B cell (primary cell): ENCODE measurements around the gene OR1K1. TPM values are rescaled to one million over a fixed set of nuclear protein-coding genes. Genes with fewer than 3 reads are reported as not detected.

ENCODE experiments used
- ATAC-seq: fragments of 200-7000 bp; cut with Tn5 transposase; one replicate; pipeline ENCODE4 v1.10.0; 2021; ENCODE audit warnings: low read depth, mild to moderate bottlenecking, moderate number of reproducible peaks, moderate library complexity
- CTCF ChIA-PET: fragments of 350-600 bp; sonication (Branson Sonifier 250); formaldehyde crosslinking; loops from one replicate; lab custom pipeline; 2021; ENCODE audit warnings: antibody characterized with exemption, inconsistent platforms; lab: Charles Lee
- POLR2A ChIA-PET: fragments of 350-600 bp; sonication (Branson Sonifier 250); formaldehyde crosslinking; loops from one replicate; lab custom pipeline; 2021; ENCODE audit warnings: antibody characterized with exemption; lab: Charles Lee
- DNase-seq: peaks from one replicate; pipeline ENCODE4 v3.0.0; 2013
- H2AFZ ChIP-seq: 2 replicates; pipeline ENCODE4 v1.6.1; 2012; ENCODE audit warnings: mild to moderate bottlenecking, low read depth, low read length; ENCODE audit not compliant: insufficient read depth, poor library complexity, severe bottlenecking
- H3K27ac ChIP-seq, 2 donors: 1 replicate in 1 of 2; 2 replicates in 1 of 2; pipeline ENCODE4 v1.5.1; 2012 to 2013; ENCODE audit warnings: low read length in 2 of 2, mild to moderate bottlenecking in 2 of 2, moderate library complexity in 1 of 2
- H3K27me3 ChIP-seq, 4 experiments: fragments of 200-600 bp in 1 of 4; sonication (generic) in 1 of 4; replicated peaks in 1 of 4; 1 replicate in 2 of 4; 2 replicates in 2 of 4; pipeline versions ENCODE4 v1.6.1 to v1.7.0; 2013 to 2016; ENCODE audit warnings: low read length in 3 of 4, mild to moderate bottlenecking in 2 of 4, mixed read lengths in 1 of 4, moderate library complexity in 1 of 4; ENCODE audit not compliant: insufficient read depth in 4 of 4, control insufficient read depth in 3 of 4; ENCODE audit errors: control extremely low read depth in 1 of 4
- H3K36me3 ChIP-seq, 2 experiments: replicated peaks in 1 of 2; 1 replicate in 1 of 2; 2 replicates in 1 of 2; pipeline versions ENCODE4 v1.6.1 to v1.7.1; 2013; ENCODE audit warnings: low read length in 1 of 2; ENCODE audit not compliant: insufficient read depth in 2 of 2, control insufficient read depth in 1 of 2; ENCODE audit errors: control extremely low read depth in 1 of 2, extremely low read depth in 1 of 2
- H3K4me1 ChIP-seq, 2 donors: fragments of 200-600 bp in 1 of 2; sonication (generic) in 1 of 2; 1 replicate in 1 of 2; 2 replicates in 1 of 2; pipeline versions ENCODE4 v1.5.1 to v1.6.1; 2013 to 2017; ENCODE audit warnings: low read length in 2 of 2; ENCODE audit not compliant: control insufficient read depth in 2 of 2, insufficient read depth in 2 of 2
- H3K4me2 ChIP-seq: replicated peaks from 2 replicates; pipeline ENCODE3; 2012; ENCODE audit warnings: mild to moderate bottlenecking, low read depth, low read length; ENCODE audit not compliant: poor library complexity, severe bottlenecking
- H3K4me3 ChIP-seq, 5 experiments: fragments of 200-600 bp in 1 of 5; sonication (generic) in 1 of 5; 1 replicate in 3 of 5; 2 replicates in 2 of 5; pipeline versions ENCODE4 v1.5.1 to v1.7.0; 2011 to 2016; ENCODE audit warnings: low read length in 4 of 5, mild to moderate bottlenecking in 4 of 5, low read depth in 2 of 5, control low read depth in 1 of 5, moderate library complexity in 1 of 5; ENCODE audit not compliant: insufficient read depth in 1 of 5; ENCODE audit errors: control extremely low read depth in 1 of 5, extremely low read depth in 1 of 5
- H3K79me2 ChIP-seq: fragments of 200-600 bp; sonication (generic); one replicate; pipeline ENCODE4 v1.6.0; 2016; ENCODE audit warnings: low read length; ENCODE audit not compliant: control insufficient read depth, insufficient read depth
- H3K9ac ChIP-seq: fragments of 200-600 bp; sonication (generic); 2 replicates; pipeline ENCODE4 v1.6.1; 2017; ENCODE audit warnings: mild to moderate bottlenecking, low read length, moderate library complexity
- H3K9me3 ChIP-seq, 3 donors: one replicate each; pipeline versions ENCODE4 v1.6.1 to v1.7.1; 2013; ENCODE audit warnings: low read length in 2 of 3; ENCODE audit not compliant: control insufficient read depth in 2 of 3, insufficient read depth in 1 of 3; ENCODE audit errors: control extremely low read depth in 1 of 3
- H4K20me1 ChIP-seq: 2 replicates; pipeline ENCODE4 v1.6.0; 2012; ENCODE audit warnings: mild to moderate bottlenecking, low read length; ENCODE audit not compliant: insufficient read depth, control insufficient read depth, poor library complexity, severe bottlenecking
- H3K27ac Mint-ChIP-seq: one replicate; pipeline ENCODE4 v1.8.0; 2021; ENCODE audit warnings: mixed read lengths
- H3K27me3 Mint-ChIP-seq: one replicate; pipeline ENCODE4 v1.8.0; 2021; ENCODE audit warnings: mixed read lengths
- H3K4me1 Mint-ChIP-seq: one replicate; pipeline ENCODE4 v1.8.0; 2021; ENCODE audit warnings: mixed read lengths
- H3K4me3 Mint-ChIP-seq: one replicate; pipeline ENCODE4 v1.8.0; 2021; ENCODE audit warnings: mixed read lengths
- H3K9me3 Mint-ChIP-seq: one replicate; pipeline ENCODE4 v1.8.0; 2022; ENCODE audit warnings: mixed read lengths; ENCODE audit not compliant: insufficient read depth
- CTCF ChIP-seq: fragments of 200-600 bp; IDR thresholded peaks from one replicate; pipeline ENCODE4 v1.8.0; 2022; ENCODE audit warnings: antibody characterized with exemption, mild to moderate bottlenecking
- EZH2 ChIP-seq: IDR thresholded peaks from 2 replicates; pipeline ENCODE4 v1.6.1; 2012; ENCODE audit warnings: borderline replicate concordance, low read depth, mild to moderate bottlenecking, moderate library complexity, low read length; ENCODE audit not compliant: insufficient read depth, poor library complexity, severe bottlenecking
- WGBS: methylation state at CpG from one replicate; pipeline ENCODE4 v1.1.5; 2013; ENCODE audit warnings: missing lambda C conversion rate; ENCODE audit not compliant: insufficient coverage; 5-methylcytosine and 5-hydroxymethylcytosine counted together
- intact Hi-C: fragments of 100-400 bp; cut with micrococcal nuclease; formaldehyde crosslinking; loops from one replicate; pipeline ENCODE4 v1.10.0; 2022
- polyA plus RNA-seq: library from polyadenylated mRNA; depleted of rRNA; stranded (reverse); fragments of >200 nt; gene quantifications from 2 replicates; pipeline ENCODE4 v1.2.3, GENCODE V29; 2012
- total RNA-seq, 2 donors: library from RNA; stranded (reverse); fragments of 120-200 nt in 1 of 2; gene quantifications; 1 replicate in 1 of 2; 2 replicates in 1 of 2; pipeline versions ENCODE4 v1.2.3 to v1.2.4, GENCODE V29; 2013 to 2022

OR1K1 gene
- total and polyA plus RNA-seq, 2 donors (not counting 1 experiment from before 2014, with no cell fraction given): not detected

GRCh38 chr9:122848256-122848943, 48.5 kb downstream of the OR1K1 start:
- H3K27me3 Mint-ChIP-seq: no peaks in the 10 kb centered on the region
- no peaks in the 10 kb centered on the region for H3K79me2 ChIP-seq
- DNase-seq (no peak), ATAC-seq (no peak)
- H3K27ac ChIP-seq: no peak overlapping the region
- H3K36me3 ChIP-seq: peaks cover 11 to 32% of the 10 kb centered on the region in 2 experiments
- H3K4me2 ChIP-seq: no peak overlapping the region
- H3K4me3 Mint-ChIP-seq: no peak overlapping the region
- no CpG with 5 or more reads among the region's 2 CpGs for WGBS
- CTCF ChIA-PET: interaction anchor here (0.6 kb wide), 1 partner anchor 388 kb away, joined by 3 read pairs; no protein-coding TSS in a partner anchor
- no peak overlapping the region for H3K27ac Mint-ChIP-seq
- H3K9me3 Mint-ChIP-seq: no peaks in the 10 kb centered on the region
- no peaks in the 10 kb centered on the region for H4K20me1 ChIP-seq
- H3K27me3 ChIP-seq: no peaks in the 10 kb centered on the region
- no peaks in the 10 kb centered on the region for H3K4me1 ChIP-seq
- H3K9ac ChIP-seq: no peak overlapping the region
- no peak overlapping the region for H3K4me3 ChIP-seq
- no peaks in the 10 kb centered on the region for H3K9me3 ChIP-seq
- H2AFZ ChIP-seq: no peak overlapping the region
- TF ChIP-seq CTCF (no peak), EZH2 (no peak)
- H3K4me1 Mint-ChIP-seq: no peaks in the 10 kb centered on the region
- intact Hi-C loops: no loop called here
- POLR2A ChIA-PET: no interaction called here

Other genes starting within 250 kb of the OR1K1 start
- not detected in 2 replicates for gene OR1N2, start 247.0 kb upstream of the OR1K1 start, total RNA-seq
- not detected in 2 replicates for gene OR1N2, start 247.0 kb upstream of the OR1K1 start, polyA plus RNA-seq
- not detected in 2 replicates for gene OR1L8, start 216.7 kb upstream of the OR1K1 start, total RNA-seq
- 0.17 TPM in 1 of 2 replicates, not detected in the other for gene OR1L8, start 216.7 kb upstream of the OR1K1 start, polyA plus RNA-seq
- not detected in 2 replicates for gene OR1Q1, start 185.4 kb upstream of the OR1K1 start, total RNA-seq
- 0.46 TPM in 1 of 2 replicates, not detected in the other for gene OR1Q1, start 185.4 kb upstream of the OR1K1 start, polyA plus RNA-seq
- gene OR1B1, start 142.5 kb upstream of the OR1K1 start, total RNA-seq: not detected in 2 replicates
- 0.29 TPM in 1 of 2 replicates, not detected in the other for gene OR1B1, start 142.5 kb upstream of the OR1K1 start, polyA plus RNA-seq
- gene OR1L1, start 138.4 kb upstream of the OR1K1 start, total RNA-seq: not detected in 2 replicates
- not detected in 2 replicates for gene OR1L1, start 138.4 kb upstream of the OR1K1 start, polyA plus RNA-seq
- gene OR1L3, start 125.0 kb upstream of the OR1K1 start, total RNA-seq: not detected in 2 replicates
- gene OR1L3, start 125.0 kb upstream of the OR1K1 start, polyA plus RNA-seq: not detected in 2 replicates
- gene OR1L4, start 76.1 kb upstream of the OR1K1 start, total RNA-seq: not detected in 2 replicates
- not detected in 2 replicates for gene OR1L4, start 76.1 kb upstream of the OR1K1 start, polyA plus RNA-seq
- not detected in 2 replicates for gene OR1L6, start 57.8 kb upstream of the OR1K1 start, total RNA-seq
- not detected in 2 replicates for gene OR1L6, start 57.8 kb upstream of the OR1K1 start, polyA plus RNA-seq
- not detected in 2 replicates for gene OR5C1, start 11.2 kb upstream of the OR1K1 start, total RNA-seq
- not detected in 2 replicates for gene OR5C1, start 11.2 kb upstream of the OR1K1 start, polyA plus RNA-seq
- 15.8 and 19.4 TPM in 2 replicates for gene PDCL, start 28.5 kb downstream of the OR1K1 start, total RNA-seq
- gene PDCL, start 28.5 kb downstream of the OR1K1 start, polyA plus RNA-seq: 2.7 and 4.3 TPM in 2 replicates
- gene RC3H2, start 105.2 kb downstream of the OR1K1 start, total RNA-seq: 74.4 and 77.3 TPM in 2 replicates
- 17.2 and 26.3 TPM in 2 replicates for gene RC3H2, start 105.2 kb downstream of the OR1K1 start, polyA plus RNA-seq
- 18.9 and 19.9 TPM in 2 replicates for gene ZBTB6, start 113.2 kb downstream of the OR1K1 start, total RNA-seq
- gene ZBTB6, start 113.2 kb downstream of the OR1K1 start, polyA plus RNA-seq: 1.1 and 1.3 TPM in 2 replicates
- 16.4 and 17.2 TPM in 2 replicates for gene ZBTB26, start 131.4 kb downstream of the OR1K1 start, total RNA-seq
- gene ZBTB26, start 131.4 kb downstream of the OR1K1 start, polyA plus RNA-seq: 4.7 and 5.8 TPM in 2 replicates
- gene RABGAP1, start 140.9 kb downstream of the OR1K1 start, total RNA-seq: 79.7 and 81.0 TPM in 2 replicates
- gene RABGAP1, start 140.9 kb downstream of the OR1K1 start, polyA plus RNA-seq: 13.9 and 17.9 TPM in 2 replicates
- gene GPR21, start 233.5 kb downstream of the OR1K1 start, total RNA-seq: 2.3 and 2.5 TPM in 2 replicates
- gene GPR21, start 233.5 kb downstream of the OR1K1 start, polyA plus RNA-seq: 0.13 TPM in 1 of 2 replicates, not detected in the other